OCI-LY7 (cell line): ENCODE results near the gene KLK8. TPM values are rescaled to one million over a fixed set of nuclear protein-coding genes. Genes with fewer than 3 reads are reported as not detected.

Experiments used
- BruUV-seq: library from RNA; stranded (reverse); fragments of 400-500 nt; replicated peaks from 2 replicates; lab custom pipeline; 2021; lab: Mats Ljungman, UMichigan
- CTCF ChIA-PET: fragments of 300-600 bp; sonication (Branson Sonifier 250); formaldehyde crosslinking; loops from one replicate; lab custom pipeline; 2022; ENCODE audit warnings: antibody characterized with exemption; ENCODE audit not compliant: unreplicated experiment; lab: Charles Lee
- POLR2A ChIA-PET: fragments of 300-600 bp; sonication (Branson Sonifier 250); formaldehyde crosslinking; loops from one replicate; lab custom pipeline; 2022; ENCODE audit warnings: antibody characterized with exemption; lab: Charles Lee
- DNase-seq: peaks from one replicate; pipeline ENCODE4 v3.0.0-alpha.2; 2015; ENCODE audit warnings: low spot score
- H2AFZ ChIP-seq: fragments of 200-600 bp; sonication (generic), shearing (Covaris generic); 2 replicates; pipeline ENCODE4 v1.6.1; 2014; ENCODE audit warnings: mild to moderate bottlenecking, antibody characterized with exemption, low read length, moderate library complexity
- H3K27ac ChIP-seq: fragments of 200-600 bp; sonication (generic); 2 replicates; pipeline ENCODE4 v1.5.1; 2014; ENCODE audit warnings: mixed run types, low read depth, mild to moderate bottlenecking, moderate library complexity, low read length, inconsistent platforms; ENCODE audit not compliant: poor library complexity, severe bottlenecking
- H3K36me3 ChIP-seq: fragments of 200-600 bp; sonication (generic); 2 replicates; pipeline ENCODE4 v1.6.1; 2014; ENCODE audit warnings: mild to moderate bottlenecking, antibody characterized with exemption, low read length, moderate library complexity, mixed read lengths; ENCODE audit not compliant: insufficient read depth
- H3K4me1 ChIP-seq: fragments of 200-600 bp; sonication (generic); 2 replicates; pipeline ENCODE4 v1.5.1; 2014; ENCODE audit warnings: mild to moderate bottlenecking, low read length; ENCODE audit not compliant: insufficient read depth, poor library complexity, severe bottlenecking
- H3K4me2 ChIP-seq: fragments of 200-600 bp; sonication (generic); 2 replicates; pipeline ENCODE4 v1.6.1; 2014; ENCODE audit warnings: mild to moderate bottlenecking, low read length
- H3K4me3 ChIP-seq: fragments of 200-600 bp; sonication (generic); 2 replicates; pipeline ENCODE4 v1.5.1; 2014; ENCODE audit warnings: mild to moderate bottlenecking, low read depth, low read length; ENCODE audit not compliant: poor library complexity, severe bottlenecking
- H3K79me2 ChIP-seq: fragments of 200-600 bp; sonication (generic); 2 replicates; pipeline ENCODE4 v1.6.1; 2016; ENCODE audit warnings: low read depth, mild to moderate bottlenecking, low read length, moderate library complexity, mixed read lengths; ENCODE audit not compliant: insufficient read depth
- H3K9me2 ChIP-seq: fragments of 200-600 bp; sonication (generic); 2 replicates; pipeline ENCODE4 v1.6.1; 2016; ENCODE audit warnings: mild to moderate bottlenecking, low read length, mixed read lengths; ENCODE audit not compliant: insufficient read depth
- H3K9me3 ChIP-seq: fragments of 200-600 bp; sonication (generic); 2 replicates; pipeline ENCODE4 v1.6.1; 2014; ENCODE audit warnings: mild to moderate bottlenecking, mixed run types, low read length, mixed read lengths
- H4K20me1 ChIP-seq: fragments of 200-600 bp; sonication (generic); 2 replicates; pipeline ENCODE4 v1.6.1; 2014; ENCODE audit warnings: mild to moderate bottlenecking, antibody characterized with exemption, low read length, moderate library complexity, mixed read lengths; ENCODE audit not compliant: insufficient read depth
- EZH2phosphoT487 ChIP-seq: fragments of 200-600 bp; sonication (generic); IDR thresholded peaks from 2 replicates; pipeline ENCODE4 v1.6.1; 2018; ENCODE audit warnings: low read depth, borderline replicate concordance, mild to moderate bottlenecking, mixed run types, antibody characterized with exemption, low read length, moderate library complexity, mixed read lengths
- intact Hi-C: fragments of 100-400 bp; cut with micrococcal nuclease; formaldehyde crosslinking; loops from one replicate; pipeline ENCODE4 v1.10.0; 2022; ENCODE audit not compliant: unreplicated experiment
- total RNA-seq, 2 experiments: library from RNA; depleted of rRNA in 1 of 2; stranded (reverse); fragments of >200 nt in 1 of 2; shearing (Covaris generic) in 1 of 2; gene quantifications; 2 replicates each; pipeline ENCODE4 v1.2.3, GENCODE V29; 2014 to 2022
- TF ChIP-seq, protein P1 (sequence below): fragments of 200-600 bp; sonication (generic); conservative IDR thresholded peaks from 2 replicates; pipeline ENCODE4 v1.5.1; 2014; ENCODE audit warnings: mild to moderate bottlenecking, antibody characterized with exemption, low read length, moderate library complexity, mixed read lengths

KLK8 gene
- total RNA-seq, 2 experiments from 2014 or later, result not detected

DNA sequence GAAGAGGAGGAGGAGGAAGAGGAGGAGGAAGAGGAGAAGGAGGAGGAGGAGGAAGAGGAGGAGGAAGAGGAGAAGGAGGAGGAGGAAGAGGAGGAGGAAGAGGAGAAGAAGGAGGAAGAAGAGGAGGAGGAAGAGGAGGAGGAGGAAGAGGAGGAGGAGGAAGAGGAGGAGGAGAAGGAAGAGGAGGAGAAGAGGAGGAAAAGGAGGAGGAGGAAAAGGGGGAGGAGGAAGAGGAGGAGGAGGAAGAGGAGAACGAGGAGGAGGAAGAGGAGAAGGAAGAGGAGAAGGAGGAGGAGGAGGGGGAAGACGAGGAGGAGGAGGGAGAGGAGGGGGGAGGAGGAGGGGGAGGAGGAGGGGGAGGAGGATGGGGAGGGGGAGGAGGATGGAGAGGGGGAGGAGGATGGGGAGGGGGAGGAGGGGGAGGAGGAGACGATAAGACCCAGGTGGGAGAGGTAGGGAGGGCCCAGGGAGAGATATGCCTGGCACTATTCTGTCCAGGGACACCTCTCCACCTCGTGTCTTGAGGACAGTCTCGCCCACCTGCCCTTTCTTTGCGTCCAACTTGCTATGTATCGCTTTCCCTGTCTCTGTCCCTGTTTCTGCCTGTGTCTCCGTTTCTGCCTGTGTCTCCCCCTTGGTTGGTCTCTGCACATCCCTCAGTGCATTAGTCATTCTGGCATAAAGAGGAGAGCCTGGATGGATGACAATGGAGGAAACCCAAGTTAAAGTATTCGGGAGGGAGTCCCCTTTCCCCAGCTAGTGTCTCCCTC is 41.5 kb downstream of the KLK8 start:
- Histone ChIP-seq H2AFZ (no peak overlapping the region), H3K4me3 (no peak overlapping the region), H3K79me2 (no peaks in the 10 kb centered on the region), H3K36me3 (no peaks in the 10 kb centered on the region), H3K4me2 (no peak overlapping the region), H3K4me1 (no peaks in the 10 kb centered on the region), H3K9me2 (no peaks in the 10 kb centered on the region), H3K9me3 (no peaks in the 10 kb centered on the region), H4K20me1 (no peaks in the 10 kb centered on the region), H3K27ac (no peak overlapping the region)
- no peak for TF ChIP-seq EZH2phosphoT487
- TF ChIP-seq, protein P1, sequence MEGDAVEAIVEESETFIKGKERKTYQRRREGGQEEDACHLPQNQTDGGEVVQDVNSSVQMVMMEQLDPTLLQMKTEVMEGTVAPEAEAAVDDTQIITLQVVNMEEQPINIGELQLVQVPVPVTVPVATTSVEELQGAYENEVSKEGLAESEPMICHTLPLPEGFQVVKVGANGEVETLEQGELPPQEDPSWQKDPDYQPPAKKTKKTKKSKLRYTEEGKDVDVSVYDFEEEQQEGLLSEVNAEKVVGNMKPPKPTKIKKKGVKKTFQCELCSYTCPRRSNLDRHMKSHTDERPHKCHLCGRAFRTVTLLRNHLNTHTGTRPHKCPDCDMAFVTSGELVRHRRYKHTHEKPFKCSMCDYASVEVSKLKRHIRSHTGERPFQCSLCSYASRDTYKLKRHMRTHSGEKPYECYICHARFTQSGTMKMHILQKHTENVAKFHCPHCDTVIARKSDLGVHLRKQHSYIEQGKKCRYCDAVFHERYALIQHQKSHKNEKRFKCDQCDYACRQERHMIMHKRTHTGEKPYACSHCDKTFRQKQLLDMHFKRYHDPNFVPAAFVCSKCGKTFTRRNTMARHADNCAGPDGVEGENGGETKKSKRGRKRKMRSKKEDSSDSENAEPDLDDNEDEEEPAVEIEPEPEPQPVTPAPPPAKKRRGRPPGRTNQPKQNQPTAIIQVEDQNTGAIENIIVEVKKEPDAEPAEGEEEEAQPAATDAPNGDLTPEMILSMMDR, result no peak
- no TSS peak for BruUV-seq
- ChIA-PET POLR2A (no interaction called here), CTCF (no interaction called here)
- intact Hi-C loops, result no loop called here
- DNase-seq, result no peak

DNA sequence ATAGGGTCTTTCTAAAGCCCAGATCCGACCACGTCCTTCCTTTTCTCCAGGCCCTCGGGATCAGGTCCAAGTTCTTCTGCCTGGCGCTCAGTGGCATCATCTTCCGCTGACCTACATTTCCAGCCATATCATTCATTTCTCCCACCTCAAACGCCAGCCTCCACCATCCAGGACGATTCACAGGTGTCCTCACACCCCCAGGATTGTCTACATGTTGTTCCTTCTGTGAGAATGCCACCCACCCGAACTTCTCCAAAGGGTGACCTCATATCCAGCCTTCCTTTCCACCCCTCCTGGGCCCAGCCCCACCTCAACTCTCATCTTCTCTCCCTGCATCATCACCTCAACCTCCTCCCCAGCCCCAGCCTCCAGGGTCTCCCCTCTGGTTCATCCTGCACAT is 43.8 kb downstream of the KLK8 start:
- BruUV-seq, result no TSS peak
- H3K79me2 ChIP-seq, result no peaks in the 10 kb centered on the region
- H3K27ac ChIP-seq, result no peak overlapping the region
- H3K36me3 ChIP-seq, result no peaks in the 10 kb centered on the region
- H3K9me2 ChIP-seq, result no peaks in the 10 kb centered on the region
- ChIA-PET CTCF (no interaction called here), POLR2A (no interaction called here)
- DNase-seq, result no peak
- H3K4me3 ChIP-seq, result no peak overlapping the region
- intact Hi-C loops, result no loop called here
- no peaks in the 10 kb centered on the region for H3K9me3 ChIP-seq
- no peak overlapping the region for H2AFZ ChIP-seq
- H3K4me2 ChIP-seq, result no peak overlapping the region
- TF ChIP-seq EZH2phosphoT487, result no peak
- TF ChIP-seq, protein P1, result no peak
- no peaks in the 10 kb centered on the region for H4K20me1 ChIP-seq
- no peaks in the 10 kb centered on the region for H3K4me1 ChIP-seq

DNA sequence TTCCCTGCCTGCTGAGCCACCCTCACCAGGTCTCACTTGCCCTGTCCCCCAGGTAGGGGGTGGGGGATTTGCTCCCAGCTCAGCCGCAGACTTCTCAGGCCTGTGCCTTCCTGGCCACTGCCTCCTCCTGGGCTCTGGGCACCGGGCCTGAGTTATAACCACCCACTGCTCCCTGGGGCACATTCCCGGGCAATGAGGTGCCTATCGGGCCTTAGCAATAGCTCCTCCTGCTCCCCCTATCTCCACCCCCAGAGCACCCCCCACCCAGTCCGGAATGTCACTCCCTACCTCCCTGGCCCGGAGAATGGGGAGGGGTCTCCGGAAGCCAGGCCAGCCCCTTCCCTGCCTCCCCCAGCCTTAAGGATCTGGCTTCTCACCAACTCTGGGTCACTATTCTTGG is 48.5 kb downstream of the KLK8 start, which contains the start of gene KLK5:
TSS of gene KLK5 (minus strand) at position 129 of the 400 bp plus-strand sequence. CDS start 381 bp downstream, outside the sequence.
- H3K27ac ChIP-seq, result no peak within 1 kb of the TSS
- DNase-seq, result no peak
- TF ChIP-seq EZH2phosphoT487, result no peak
- TF ChIP-seq, protein P1, result no peak
- ChIA-PET CTCF (no interaction called here), POLR2A (no interaction called here)
- H2AFZ ChIP-seq, result no peak within 1 kb of the TSS
- no peaks in the 10 kb centered on the region for H3K9me3 ChIP-seq
- no peak within 1 kb of the TSS for H3K4me3 ChIP-seq
- no peaks in the 10 kb centered on the region for H3K9me2 ChIP-seq
- no TSS peak for BruUV-seq
- intact Hi-C loops, result no loop called here
- H4K20me1 ChIP-seq, result no peaks in the 10 kb centered on the region
- no peak within 1 kb of the TSS for H3K4me2 ChIP-seq
- no peaks in the 10 kb centered on the region for H3K4me1 ChIP-seq
- H3K36me3 ChIP-seq, result no peaks in the 10 kb centered on the region
- no peaks in the 10 kb centered on the region for H3K79me2 ChIP-seq
